HepG2 (cell line): ENCODE data around the gene MUC6.

Experiments used
- CTCF ChIP-seq: sonication (generic); formaldehyde crosslinking; IDR thresholded peaks from 2 replicates; pipeline ENCODE4 v1.5.0; 2020; ENCODE audit warnings: mild to moderate bottlenecking, missing genetic modification reagents, moderate library complexity
- E2F5 ChIP-seq: sonication (generic); formaldehyde crosslinking; conservative IDR thresholded peaks from 2 replicates; pipeline ENCODE4 v1.4.0; 2020; ENCODE audit warnings: missing genetic modification reagents
- IKZF1 ChIP-seq: fragments of 450-650 bp; IDR thresholded peaks from 2 replicates; pipeline ENCODE4 v1.7.1; 2016
- KAT2B ChIP-seq: fragments of 150-350 bp; IDR thresholded peaks from 2 replicates; pipeline ENCODE4 v1.6.1; 2014; ENCODE audit warnings: low read depth, low read length, borderline replicate concordance
- MAZ ChIP-seq, 2 experiments: sonication (generic) in 1 of 2; formaldehyde crosslinking in 1 of 2; IDR thresholded peaks; 2 replicates each; pipeline versions ENCODE4 v1.5.0 to v1.6.1; 2012 to 2020; ENCODE audit warnings: low read depth in 2 of 2, mild to moderate bottlenecking in 2 of 2, borderline replicate concordance in 1 of 2, improper control_type of control experiment in 1 of 2, low read length in 1 of 2, missing genetic modification reagents in 1 of 2, moderate library complexity in 1 of 2
- RELA ChIP-seq: sonication (generic); formaldehyde crosslinking; IDR thresholded peaks from 2 replicates; pipeline ENCODE4 v1.4.0; 2020; ENCODE audit warnings: missing genetic modification reagents
- TBP ChIP-seq: sonication (generic); formaldehyde crosslinking; IDR thresholded peaks from 2 replicates; pipeline ENCODE4 v1.5.0; 2020; ENCODE audit warnings: missing genetic modification reagents
- ZNF274 ChIP-seq: sonication (generic); formaldehyde crosslinking; IDR thresholded peaks from 2 replicates; pipeline ENCODE4 v1.5.1; 2020; ENCODE audit warnings: mild to moderate bottlenecking, missing genetic modification reagents
- ZNF460 ChIP-seq: sonication (generic); formaldehyde crosslinking; IDR thresholded peaks from 2 replicates; pipeline ENCODE4 v1.5.1; 2020; ENCODE audit warnings: missing genetic modification reagents, mild to moderate bottlenecking, borderline replicate concordance
- TF ChIP-seq, protein P1 (sequence below): sonication (generic); formaldehyde crosslinking; IDR thresholded peaks from 2 replicates; pipeline ENCODE4 v1.8.0; 2022; ENCODE audit warnings: mild to moderate bottlenecking, missing genetic modification reagents, borderline replicate concordance

DNA sequence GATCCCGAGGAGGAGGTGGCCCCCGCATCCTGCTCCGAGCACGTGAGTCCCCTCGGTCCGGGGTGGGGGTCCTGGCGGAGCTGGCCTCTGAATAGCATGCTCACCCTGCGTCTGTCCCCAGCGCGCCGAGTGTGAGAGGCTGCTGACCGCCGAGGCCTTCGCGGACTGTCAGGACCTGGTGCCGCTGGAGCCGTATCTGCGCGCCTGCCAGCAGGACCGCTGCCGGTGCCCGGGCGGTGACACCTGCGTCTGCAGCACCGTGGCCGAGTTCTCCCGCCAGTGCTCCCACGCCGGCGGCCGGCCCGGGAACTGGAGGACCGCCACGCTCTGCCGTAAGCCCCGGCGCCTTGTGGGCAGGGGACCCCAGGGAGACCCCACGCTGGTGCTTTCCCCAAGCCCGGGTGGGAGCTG, 41.7 kb upstream of the MUC6 start:
- TF ChIP-seq, protein P1, sequence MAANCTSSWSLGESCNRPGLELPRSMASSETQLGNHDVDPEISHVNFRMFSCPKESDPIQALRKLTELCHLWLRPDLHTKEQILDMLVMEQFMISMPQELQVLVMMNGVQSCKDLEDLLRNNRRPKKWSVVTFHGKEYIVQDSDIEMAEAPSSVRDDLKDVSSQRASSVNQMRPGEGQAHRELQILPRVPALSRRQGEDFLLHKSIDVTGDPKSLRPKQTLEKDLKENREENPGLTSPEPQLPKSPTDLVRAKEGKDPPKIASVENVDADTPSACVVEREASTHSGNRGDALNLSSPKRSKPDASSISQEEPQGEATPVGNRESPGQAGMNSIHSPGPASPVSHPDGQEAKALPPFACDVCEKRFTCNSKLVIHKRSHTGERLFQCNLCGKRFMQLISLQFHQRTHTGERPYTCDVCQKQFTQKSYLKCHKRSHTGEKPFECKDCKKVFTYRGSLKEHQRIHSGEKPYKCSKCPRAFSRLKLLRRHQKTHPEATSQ (CRISPR knock-in tag), result no peak
- TF ChIP-seq ZNF274 (CRISPR knock-in tag), result no peak
- TF ChIP-seq KAT2B, result no peak
- TF ChIP-seq RELA (CRISPR knock-in tag), result no peak
- TF ChIP-seq CTCF (CRISPR knock-in tag), result no peak
- no peak for TF ChIP-seq ZNF460
- TF ChIP-seq IKZF1, result no peak
- TF ChIP-seq E2F5 (CRISPR knock-in tag), result no peak
- TF ChIP-seq MAZ (IDR thresholded peaks at IDR 0.05; ENCODE audit: borderline replicate concordance, low read depth, low read length), result no peak
- no peak for TF ChIP-seq MAZ (CRISPR knock-in tag; IDR thresholded peaks at IDR 0.05; ENCODE audit: low read depth)
- TF ChIP-seq TBP (CRISPR knock-in tag), result no peak
